ENCODE measurements around the gene ADAMTS4.

ADAMTS4 gene

GRCh38 chr1:161198897-161199431, at the start of gene ADAMTS4:
TSS of gene ADAMTS4 (minus strand) at chr1:161199054. CDS start at chr1:161198627, 427 bp downstream.
- peaks cover 51% of the 10 kb centered on the region for H3K4me1 Mint-ChIP-seq (ENCODE audit: low read depth)

GRCh38 chr1:161244888-161245287, 46.0 kb upstream of the ADAMTS4 start:
- peaks cover 2% of the 10 kb centered on the region for H3K9me3 Mint-ChIP-seq
- H3K27ac Mint-ChIP-seq, result no peak overlapping the region
- H3K27me3 Mint-ChIP-seq, result no peaks in the 10 kb centered on the region
- no peak overlapping the region for H3K4me3 Mint-ChIP-seq
- no peaks in the 10 kb centered on the region for H3K36me3 Mint-ChIP-seq (ENCODE audit: low read depth)
- no peaks in the 10 kb centered on the region for H3K4me1 Mint-ChIP-seq (ENCODE audit: low read depth)

More at GRCh38 chr1:161198897-161199431, at the start of gene ADAMTS4:
- Mint-ChIP-seq H3K36me3 (ENCODE audit: low read depth) (peaks cover 7% of the 10 kb centered on the region), H3K27ac (peak within 1 kb of the TSS; percentile 92), H3K27me3 (no peaks in the 10 kb centered on the region), H3K4me3 (peak within 1 kb of the TSS; percentile 43), H3K9me3 (no peaks in the 10 kb centered on the region)

GRCh38 chr1:161242313-161242712, 43.5 kb upstream of the ADAMTS4 start:
- H3K27ac Mint-ChIP-seq, result no peak overlapping the region
- H3K9me3 Mint-ChIP-seq, result no peaks in the 10 kb centered on the region
- no peak overlapping the region for H3K4me3 Mint-ChIP-seq
- H3K27me3 Mint-ChIP-seq, result no peaks in the 10 kb centered on the region
- no peaks in the 10 kb centered on the region for H3K36me3 Mint-ChIP-seq (ENCODE audit: low read depth)
- no peaks in the 10 kb centered on the region for H3K4me1 Mint-ChIP-seq (ENCODE audit: low read depth)

GRCh38 chr1:161241682-161242081, 42.8 kb upstream of the ADAMTS4 start:
- H3K4me3 Mint-ChIP-seq, result no peak overlapping the region
- no peak overlapping the region for H3K27ac Mint-ChIP-seq
- H3K27me3 Mint-ChIP-seq, result no peaks in the 10 kb centered on the region
- H3K9me3 Mint-ChIP-seq, result no peaks in the 10 kb centered on the region
- no peaks in the 10 kb centered on the region for H3K4me1 Mint-ChIP-seq (ENCODE audit: low read depth)
- H3K36me3 Mint-ChIP-seq (ENCODE audit: low read depth), result no peaks in the 10 kb centered on the region

GRCh38 chr1:161238039-161238473, 39.2 kb upstream of the ADAMTS4 start, which contains the start of gene NR1I3:
TSS of gene NR1I3 (minus strand) at chr1:161238203. CDS start at chr1:161236565, 1,638 bp downstream.
- Mint-ChIP-seq H3K4me3 (no peak within 1 kb of the TSS), H3K36me3 (ENCODE audit: low read depth) (no peaks in the 10 kb centered on the region), H3K4me1 (ENCODE audit: low read depth) (no peaks in the 10 kb centered on the region), H3K9me3 (no peaks in the 10 kb centered on the region), H3K27me3 (no peaks in the 10 kb centered on the region), H3K27ac (no peak within 1 kb of the TSS)

- no peak overlapping the region for H3K4me3 Mint-ChIP-seq
- no peaks in the 10 kb centered on the region for H3K36me3 Mint-ChIP-seq (ENCODE audit: low read depth)
- no peaks in the 10 kb centered on the region for H3K27me3 Mint-ChIP-seq
- no peaks in the 10 kb centered on the region for H3K9me3 Mint-ChIP-seq
- H3K27ac Mint-ChIP-seq, result no peak overlapping the region
- no peaks in the 10 kb centered on the region for H3K4me1 Mint-ChIP-seq (ENCODE audit: low read depth)
Measured at GRCh38 chr1:161235957-161236775, 37.3 kb upstream of the ADAMTS4 start.

- no peaks in the 10 kb centered on the region for H3K4me1 Mint-ChIP-seq (ENCODE audit: low read depth)
- no peaks in the 10 kb centered on the region for H3K9me3 Mint-ChIP-seq
- H3K36me3 Mint-ChIP-seq (ENCODE audit: low read depth), result peaks cover 8% of the 10 kb centered on the region
- no peak overlapping the region for H3K27ac Mint-ChIP-seq
- no peak overlapping the region for H3K4me3 Mint-ChIP-seq
- no peaks in the 10 kb centered on the region for H3K27me3 Mint-ChIP-seq
Measured at GRCh38 chr1:161233102-161233501, 34.2 kb upstream of the ADAMTS4 start.

- no peaks in the 10 kb centered on the region for H3K9me3 Mint-ChIP-seq
- H3K4me1 Mint-ChIP-seq (ENCODE audit: low read depth), result peaks cover 18% of the 10 kb centered on the region
- no peak overlapping the region for H3K27ac Mint-ChIP-seq
- no peak overlapping the region for H3K4me3 Mint-ChIP-seq
- H3K27me3 Mint-ChIP-seq, result no peaks in the 10 kb centered on the region
- peaks cover 15% of the 10 kb centered on the region for H3K36me3 Mint-ChIP-seq (ENCODE audit: low read depth)
Measured at GRCh38 chr1:161230762-161231161, 31.9 kb upstream of the ADAMTS4 start.

- no peaks in the 10 kb centered on the region for H3K27me3 Mint-ChIP-seq
- H3K27ac Mint-ChIP-seq, result no peak overlapping the region
- no peak overlapping the region for H3K4me3 Mint-ChIP-seq
- H3K9me3 Mint-ChIP-seq, result no peaks in the 10 kb centered on the region
- peaks cover 25% of the 10 kb centered on the region for H3K4me1 Mint-ChIP-seq (ENCODE audit: low read depth)
- peaks cover 15% of the 10 kb centered on the region for H3K36me3 Mint-ChIP-seq (ENCODE audit: low read depth)
Measured at GRCh38 chr1:161229896-161230295, 31.0 kb upstream of the ADAMTS4 start.

GRCh38 chr1:161228032-161228431, 29.2 kb upstream of the ADAMTS4 start:
- H3K36me3 Mint-ChIP-seq (ENCODE audit: low read depth), result peaks cover 15% of the 10 kb centered on the region
- no peaks in the 10 kb centered on the region for H3K27me3 Mint-ChIP-seq
- peak overlapping the region; percentile 97 for H3K4me3 Mint-ChIP-seq
- no peak overlapping the region for H3K27ac Mint-ChIP-seq
- H3K4me1 Mint-ChIP-seq (ENCODE audit: low read depth), result peaks cover 26% of the 10 kb centered on the region
- no peaks in the 10 kb centered on the region for H3K9me3 Mint-ChIP-seq

GRCh38 chr1:161227196-161227871, 28.5 kb upstream of the ADAMTS4 start:
- peak overlapping the region; percentile 97 for H3K4me3 Mint-ChIP-seq
- peaks cover 27% of the 10 kb centered on the region for H3K4me1 Mint-ChIP-seq (ENCODE audit: low read depth)
- H3K27me3 Mint-ChIP-seq, result no peaks in the 10 kb centered on the region
- no peaks in the 10 kb centered on the region for H3K9me3 Mint-ChIP-seq
- peak overlapping the region; percentile 98 for H3K27ac Mint-ChIP-seq
- peaks cover 15% of the 10 kb centered on the region for H3K36me3 Mint-ChIP-seq (ENCODE audit: low read depth)

GRCh38 chr1:161226759-161227158, 27.9 kb upstream of the ADAMTS4 start:
- H3K4me1 Mint-ChIP-seq (ENCODE audit: low read depth), result peaks cover 33% of the 10 kb centered on the region

GRCh38 chr1:161226320-161226711, 27.5 kb upstream of the ADAMTS4 start:
- Mint-ChIP-seq H3K4me3 (peak overlapping the region; percentile 97), H3K9me3 (no peaks in the 10 kb centered on the region), H3K27ac (peak overlapping the region; percentile 98), H3K4me1 (ENCODE audit: low read depth) (peaks cover 35% of the 10 kb centered on the region), H3K27me3 (peaks cover 4% of the 10 kb centered on the region), H3K36me3 (ENCODE audit: low read depth) (peaks cover 15% of the 10 kb centered on the region)

More at GRCh38 chr1:161226759-161227158, 27.9 kb upstream of the ADAMTS4 start:
- Mint-ChIP-seq H3K9me3 (no peaks in the 10 kb centered on the region), H3K36me3 (ENCODE audit: low read depth) (peaks cover 15% of the 10 kb centered on the region), H3K27ac (peak overlapping the region; percentile 98), H3K27me3 (peaks cover 4% of the 10 kb centered on the region), H3K4me3 (peak overlapping the region; percentile 97)

- peak within 1 kb of the TSS; percentile 97 for H3K4me3 Mint-ChIP-seq
- peaks cover 39% of the 10 kb centered on the region for H3K4me1 Mint-ChIP-seq (ENCODE audit: low read depth)
- H3K27me3 Mint-ChIP-seq, result peaks cover 4% of the 10 kb centered on the region
- peak within 1 kb of the TSS; percentile 98 for H3K27ac Mint-ChIP-seq
- no peaks in the 10 kb centered on the region for H3K9me3 Mint-ChIP-seq
- H3K36me3 Mint-ChIP-seq (ENCODE audit: low read depth), result peaks cover 15% of the 10 kb centered on the region
Measured at GRCh38 chr1:161225534-161226319, 26.9 kb upstream of the ADAMTS4 start, which contains the start of gene TOMM40L. TSS of gene TOMM40L (plus strand) at chr1:161226060. CDS start at chr1:161226490, 430 bp downstream.

Measured in stimulated activated naive CD8-positive, alpha-beta T cell treated with anti-CD3 and anti-CD28 coated beads, Interleukin-15, Interleukin-2, amounts not matched to agents 100 ng/mL and 50 ng/mL, for 24 hours (primary cell).